ENCODE data around the gene LRRC43.

LRRC43 gene

GRCh38 chr12:122226366-122227125 lies 43.6 kb downstream of the LRRC43 start:
- no peak for DNase-seq

- DNase-seq = peak; percentile 82
These were observed 44.4 kb downstream of the LRRC43 start for GRCh38 chr12:122227341-122227740.

- no peak for DNase-seq
These were observed 45.2 kb downstream of the LRRC43 start for GRCh38 chr12:122228092-122228491.

- no peak for DNase-seq
These were observed 47.9 kb downstream of the LRRC43 start for GRCh38 chr12:122230798-122231197.

- DNase-seq = no peak
These were observed 49.8 kb downstream of the LRRC43 start for GRCh38 chr12:122232691-122233090.

- DNase-seq = no peak
These were observed 52.8 kb downstream of the LRRC43 start for GRCh38 chr12:122235741-122236140.

GRCh38 chr12:122238861-122239260 lies 55.9 kb downstream of the LRRC43 start:
- no peak for DNase-seq

GRCh38 chr12:122243965-122244364 lies 61.0 kb downstream of the LRRC43 start:
- peak; percentile 44 for DNase-seq

GRCh38 chr12:122244565-122245371 lies 61.8 kb downstream of the LRRC43 start:
- DNase-seq = peak; percentile 54

- DNase-seq = peak; percentile 19
These were observed 62.6 kb downstream of the LRRC43 start for GRCh38 chr12:122245553-122245952.

GRCh38 chr12:122250047-122250446 lies 67.1 kb downstream of the LRRC43 start:
- no peak for DNase-seq

- no peak for DNase-seq
These were observed 67.6 kb downstream of the LRRC43 start for GRCh38 chr12:122250536-122250935.

Measured in CD4-positive, alpha-beta T cell treated with Interleukin-10 for 1 hour (primary cell).